Natural killer cell (primary cell): ENCODE measurements around the gene HMGN4. TPM values are rescaled to one million over a fixed set of nuclear protein-coding genes. Genes with fewer than 3 reads are reported as not detected.
A peak's percentile ranks its signal among the peaks of the same experiment; 100 is the strongest.

Experiments used
- ATAC-seq, 3 donors: fragments of 150-1000 bp in 2 of 3; fragments of 200-7000 bp in 1 of 3; cut with Tn5 transposase; 1 replicate in 1 of 3; 2 replicates in 2 of 3; pipeline ENCODE4 v1.10.0; 2021; ENCODE audit warnings: mild to moderate bottlenecking in 2 of 3, moderate library complexity in 2 of 3
- DNase-seq, 2 donors: peaks; one replicate each; pipeline versions ENCODE4 v3.0.0 to v3.0.0-alpha.2; 2013 to 2021; ENCODE audit warnings: mixed read lengths in 1 of 2
- H3K27ac ChIP-seq: one replicate; pipeline ENCODE4 v1.5.1; 2013; ENCODE audit warnings: mild to moderate bottlenecking, low read length
- H3K27me3 ChIP-seq: one replicate; pipeline ENCODE4 v1.6.1; 2013; ENCODE audit warnings: low read length; ENCODE audit not compliant: control insufficient read depth, insufficient read depth
- H3K36me3 ChIP-seq: one replicate; pipeline ENCODE4 v1.6.1; 2013; ENCODE audit warnings: low read length; ENCODE audit not compliant: control insufficient read depth, insufficient read depth
- H3K4me1 ChIP-seq: one replicate; pipeline ENCODE4 v1.6.1; 2013; ENCODE audit warnings: low read length; ENCODE audit not compliant: control insufficient read depth, insufficient read depth
- H3K4me3 ChIP-seq: one replicate; pipeline ENCODE4 v1.5.1; 2013; ENCODE audit warnings: low read length
- H3K9me3 ChIP-seq: one replicate; pipeline ENCODE4 v1.6.1; 2013; ENCODE audit warnings: low read length; ENCODE audit not compliant: control insufficient read depth, insufficient read depth
- H3K27ac Mint-ChIP-seq, 2 donors: one replicate each; pipeline ENCODE4 v1.8.0; 2022; ENCODE audit warnings: mild to moderate bottlenecking in 2 of 2, mixed read lengths in 2 of 2, moderate library complexity in 1 of 2
- H3K27me3 Mint-ChIP-seq, 2 donors: one replicate each; pipeline ENCODE4 v1.8.0; 2022; ENCODE audit warnings: low read depth in 2 of 2, mixed read lengths in 2 of 2
- H3K36me3 Mint-ChIP-seq: one replicate; pipeline ENCODE4 v1.8.0; 2022; ENCODE audit warnings: mixed read lengths
- H3K4me1 Mint-ChIP-seq, 2 donors: one replicate each; pipeline ENCODE4 v1.8.0; 2022; ENCODE audit warnings: mixed read lengths in 2 of 2
- H3K4me3 Mint-ChIP-seq: one replicate; pipeline ENCODE4 v1.8.0; 2022; ENCODE audit warnings: mild to moderate bottlenecking, moderate library complexity, mixed read lengths
- H3K9me3 Mint-ChIP-seq, 2 donors: one replicate each; pipeline ENCODE4 v1.8.0; 2022; ENCODE audit warnings: mixed read lengths in 2 of 2
- WGBS: methylation state at CpG from one replicate; pipeline ENCODE4 v1.1.7; 2013; ENCODE audit warnings: missing lambda C conversion rate; ENCODE audit not compliant: insufficient coverage; 5-methylcytosine and 5-hydroxymethylcytosine counted together
- intact Hi-C: fragments of 100-400 bp; cut with micrococcal nuclease; formaldehyde crosslinking; loops from one replicate; pipeline ENCODE4 v1.14.2; 2022
- total RNA-seq, 4 donors: library from RNA; stranded (reverse); fragments of 120-200 nt in 1 of 4; gene quantifications; one replicate each; pipeline versions ENCODE4 v1.2.3 to v1.2.4, GENCODE V29; 2013 to 2022
- TF ChIP-seq, protein P1 (sequence below): fragments of 200-600 bp; IDR thresholded peaks from one replicate; pipeline ENCODE4 v1.8.0; 2022; ENCODE audit warnings: antibody characterized with exemption

Gene HMGN4
- total RNA-seq, 3 donors from 2014 or later (not counting 1 experiment from before 2014, with no cell fraction given), result 55.7 to 80.6 (median 70.3) TPM

DNA sequence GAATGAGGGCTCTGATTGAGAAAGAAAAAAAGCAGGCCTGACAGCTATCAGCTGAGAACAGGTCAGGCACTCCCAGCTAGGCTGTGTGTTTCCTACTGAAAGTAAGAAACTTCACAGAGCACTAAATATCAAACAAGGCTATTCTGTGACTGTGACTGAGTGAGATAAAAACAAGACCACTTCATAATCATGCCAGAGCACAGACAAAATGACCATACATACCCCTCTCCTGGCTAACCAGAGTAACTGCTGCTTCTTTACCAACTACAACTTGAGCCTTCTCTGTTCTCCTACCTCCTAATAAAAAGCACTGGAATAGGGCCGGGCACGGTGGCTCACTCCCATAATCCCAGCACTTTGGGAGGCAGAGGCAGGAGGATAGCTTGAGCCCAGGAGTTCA is 44.9 kb upstream of the HMGN4 start:
- DNase-seq (peak in 1 of 2 donors; percentile 42), ATAC-seq (peak in 2 of 3 donors; percentile 57 to 61)
- no peak overlapping the region for H3K4me3 ChIP-seq
- Mint-ChIP-seq H3K4me3 (no peak overlapping the region), H3K36me3 (no peaks in the 10 kb centered on the region), H3K27me3 (peaks cover 9 to 11% of the 10 kb centered on the region in 2 donors), H3K9me3 (no peaks in the 10 kb centered on the region), H3K27ac (no peak overlapping the region), H3K4me1 (no peaks in the 10 kb centered on the region)
- intact Hi-C loops, result loop anchor here (5.0 kb wide), 1 partner anchor 151 kb away; no protein-coding TSS in a partner anchor
- TF ChIP-seq, protein P1, sequence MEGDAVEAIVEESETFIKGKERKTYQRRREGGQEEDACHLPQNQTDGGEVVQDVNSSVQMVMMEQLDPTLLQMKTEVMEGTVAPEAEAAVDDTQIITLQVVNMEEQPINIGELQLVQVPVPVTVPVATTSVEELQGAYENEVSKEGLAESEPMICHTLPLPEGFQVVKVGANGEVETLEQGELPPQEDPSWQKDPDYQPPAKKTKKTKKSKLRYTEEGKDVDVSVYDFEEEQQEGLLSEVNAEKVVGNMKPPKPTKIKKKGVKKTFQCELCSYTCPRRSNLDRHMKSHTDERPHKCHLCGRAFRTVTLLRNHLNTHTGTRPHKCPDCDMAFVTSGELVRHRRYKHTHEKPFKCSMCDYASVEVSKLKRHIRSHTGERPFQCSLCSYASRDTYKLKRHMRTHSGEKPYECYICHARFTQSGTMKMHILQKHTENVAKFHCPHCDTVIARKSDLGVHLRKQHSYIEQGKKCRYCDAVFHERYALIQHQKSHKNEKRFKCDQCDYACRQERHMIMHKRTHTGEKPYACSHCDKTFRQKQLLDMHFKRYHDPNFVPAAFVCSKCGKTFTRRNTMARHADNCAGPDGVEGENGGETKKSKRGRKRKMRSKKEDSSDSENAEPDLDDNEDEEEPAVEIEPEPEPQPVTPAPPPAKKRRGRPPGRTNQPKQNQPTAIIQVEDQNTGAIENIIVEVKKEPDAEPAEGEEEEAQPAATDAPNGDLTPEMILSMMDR, result no peak
- H3K4me1 ChIP-seq, result no peaks in the 10 kb centered on the region
- H3K9me3 ChIP-seq, result no peaks in the 10 kb centered on the region
- no peaks in the 10 kb centered on the region for H3K27me3 ChIP-seq
- WGBS, result 100% methylated on average over 2 of the region's 2 CpGs
- H3K27ac ChIP-seq, result no peak overlapping the region
- H3K36me3 ChIP-seq, result no peaks in the 10 kb centered on the region

DNA sequence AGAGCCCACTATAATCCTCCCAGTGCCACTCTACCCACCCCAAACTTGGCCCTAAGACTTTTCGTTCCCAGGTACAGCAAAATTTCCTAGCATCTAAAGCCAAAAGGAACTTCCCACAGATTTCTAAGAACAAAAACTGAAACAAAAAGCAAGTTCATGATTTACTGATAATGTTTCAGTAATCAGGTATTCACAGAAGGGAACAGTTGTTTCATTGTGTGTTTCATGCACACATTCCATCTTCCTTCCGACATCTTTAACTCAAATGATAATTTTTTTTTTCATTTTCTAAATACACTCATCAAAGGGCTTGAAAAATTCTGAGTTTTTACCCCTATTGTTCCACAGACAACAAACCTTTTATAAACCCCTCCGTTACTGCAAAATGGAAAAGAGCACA is 44.0 kb upstream of the HMGN4 start:
- ATAC-seq, result no peak
- Mint-ChIP-seq H3K9me3 (no peaks in the 10 kb centered on the region), H3K27me3 (peaks cover 9 to 12% of the 10 kb centered on the region in 2 donors), H3K4me3 (no peak overlapping the region), H3K36me3 (no peaks in the 10 kb centered on the region), H3K27ac (no peak overlapping the region), H3K4me1 (no peaks in the 10 kb centered on the region)
- DNase-seq, result no peak
- Histone ChIP-seq H3K27me3 (no peaks in the 10 kb centered on the region), H3K4me1 (no peaks in the 10 kb centered on the region), H3K27ac (no peak overlapping the region), H3K4me3 (no peak overlapping the region), H3K9me3 (no peaks in the 10 kb centered on the region), H3K36me3 (no peaks in the 10 kb centered on the region)
- WGBS, result 96% methylated on average over 2 of the region's 3 CpGs
- TF ChIP-seq, protein P1, result no peak
- intact Hi-C loops, result loop anchor here (5.0 kb wide), 1 partner anchor 152 kb away; no protein-coding TSS in a partner anchor

DNA sequence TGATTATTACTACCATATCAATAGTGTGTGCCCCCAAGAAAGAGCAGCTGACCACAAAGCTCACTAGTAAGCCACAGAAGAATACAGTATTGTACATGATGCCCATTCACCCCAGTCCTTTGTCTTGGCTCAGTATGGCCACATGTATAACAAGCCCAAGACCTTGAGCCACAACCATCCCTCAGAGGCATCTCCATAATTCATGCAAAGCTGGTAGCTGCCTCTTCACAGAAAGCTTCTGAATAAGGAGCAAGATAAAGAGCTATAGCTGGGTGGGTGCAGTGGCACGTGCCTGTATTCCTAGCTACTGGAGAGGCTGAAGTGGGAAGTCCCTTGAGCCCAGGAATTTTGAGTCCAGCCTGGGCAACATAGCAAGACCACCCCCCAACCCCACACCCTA is 42.9 kb upstream of the HMGN4 start:
- H3K9me3 Mint-ChIP-seq, result no peaks in the 10 kb centered on the region
- H3K27ac Mint-ChIP-seq, result no peak overlapping the region
- no peaks in the 10 kb centered on the region for H3K4me1 Mint-ChIP-seq
- DNase-seq (no peak), ATAC-seq (no peak)
- Histone ChIP-seq H3K4me1 (no peaks in the 10 kb centered on the region), H3K36me3 (no peaks in the 10 kb centered on the region), H3K4me3 (no peak overlapping the region), H3K27me3 (no peaks in the 10 kb centered on the region), H3K27ac (no peak overlapping the region), H3K9me3 (no peaks in the 10 kb centered on the region)
- WGBS, result 83% methylated on average over 1 of the region's 1 CpG
- intact Hi-C loops, result no loop called here
- TF ChIP-seq, protein P1, result no peak
- no peaks in the 10 kb centered on the region for H3K36me3 Mint-ChIP-seq
- no peak overlapping the region for H3K4me3 Mint-ChIP-seq
- H3K27me3 Mint-ChIP-seq, result peaks cover 9 to 15% of the 10 kb centered on the region in 2 donors

DNA sequence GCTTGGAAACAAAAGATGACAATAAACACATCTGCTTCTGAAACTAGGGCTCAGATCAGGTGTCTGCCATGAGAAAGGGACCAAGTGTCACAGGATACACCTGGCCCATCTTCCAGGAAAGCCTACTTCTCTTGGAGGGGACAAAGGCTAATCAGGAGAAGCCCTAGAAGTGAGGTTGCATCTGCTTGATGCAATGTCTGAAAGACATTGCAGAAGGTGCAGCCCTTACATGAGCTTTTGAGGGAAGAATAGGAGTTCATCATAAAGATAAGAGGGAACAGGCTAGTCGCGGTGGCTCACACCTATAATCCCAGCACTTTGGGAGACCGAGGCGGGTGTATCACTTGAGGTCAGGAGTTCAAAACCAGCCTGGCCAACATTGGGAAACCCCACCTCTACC is 40.6 kb upstream of the HMGN4 start:
- H3K4me1 ChIP-seq, result peaks cover 13% of the 10 kb centered on the region
- H3K4me3 ChIP-seq, result no peak overlapping the region
- no peaks in the 10 kb centered on the region for H3K36me3 ChIP-seq
- TF ChIP-seq, protein P1, result no peak
- 89% methylated on average over 4 of the region's 4 CpGs for WGBS
- no peak overlapping the region for H3K27ac ChIP-seq
- H3K4me3 Mint-ChIP-seq, result no peak overlapping the region
- no peaks in the 10 kb centered on the region for H3K9me3 ChIP-seq
- peaks cover 26 to 30% of the 10 kb centered on the region in 2 donors for H3K27me3 Mint-ChIP-seq
- intact Hi-C loops, result no loop called here
- H3K36me3 Mint-ChIP-seq, result no peaks in the 10 kb centered on the region
- peaks cover 11% of the 10 kb centered on the region in 2 donors for H3K4me1 Mint-ChIP-seq
- no peaks in the 10 kb centered on the region for H3K9me3 Mint-ChIP-seq
- H3K27me3 ChIP-seq, result peaks cover 15% of the 10 kb centered on the region
- no peak for ATAC-seq
- H3K27ac Mint-ChIP-seq, result no peak overlapping the region
- DNase-seq, result no peak
